Loucy (cell line): ENCODE data around the gene RHAG.

Experiments used
- EZH2phosphoT487 ChIP-seq: fragments of 200-600 bp; IDR thresholded peaks from 2 replicates; pipeline ENCODE4 v1.6.1; 2018; ENCODE audit warnings: antibody characterized with exemption, mild to moderate bottlenecking, moderate library complexity, borderline replicate concordance
- TF ChIP-seq, protein P1 (sequence below): fragments of 200-600 bp; sonication (generic); conservative IDR thresholded peaks from 2 replicates; pipeline ENCODE4 v1.5.1; 2014; ENCODE audit warnings: mild to moderate bottlenecking, antibody characterized with exemption, low read length

DNA sequence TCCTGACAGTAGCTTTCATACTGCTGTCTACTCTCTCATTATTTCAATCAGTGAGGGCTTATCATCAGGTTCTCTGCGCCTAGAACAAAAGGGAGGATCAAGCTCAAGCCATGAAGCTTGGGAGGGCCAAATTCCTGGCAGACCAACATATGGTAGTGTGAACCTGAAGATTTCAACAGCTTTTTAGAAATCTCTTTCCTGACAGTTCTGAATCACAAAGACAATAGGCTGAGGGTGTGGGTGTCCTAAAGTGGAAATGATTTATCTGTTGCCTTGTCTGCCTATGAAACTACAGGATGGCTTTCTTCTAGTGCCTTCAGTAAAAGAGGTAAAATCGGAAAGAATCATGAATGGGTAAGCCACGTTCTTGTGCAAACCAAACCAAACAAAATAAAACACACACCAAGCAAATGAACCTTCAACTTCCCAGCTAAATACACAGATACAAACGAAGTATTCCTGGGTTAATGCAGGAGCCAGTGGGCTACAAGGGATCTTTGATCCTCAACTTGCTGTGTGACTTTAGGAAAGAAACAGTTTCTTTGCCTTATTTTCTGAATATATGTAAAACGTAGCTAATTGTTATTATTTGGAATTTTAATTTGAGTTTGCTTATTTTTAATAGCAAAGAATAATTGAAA, 2.7 kb upstream of the RHAG start:
- TF ChIP-seq, protein P1, sequence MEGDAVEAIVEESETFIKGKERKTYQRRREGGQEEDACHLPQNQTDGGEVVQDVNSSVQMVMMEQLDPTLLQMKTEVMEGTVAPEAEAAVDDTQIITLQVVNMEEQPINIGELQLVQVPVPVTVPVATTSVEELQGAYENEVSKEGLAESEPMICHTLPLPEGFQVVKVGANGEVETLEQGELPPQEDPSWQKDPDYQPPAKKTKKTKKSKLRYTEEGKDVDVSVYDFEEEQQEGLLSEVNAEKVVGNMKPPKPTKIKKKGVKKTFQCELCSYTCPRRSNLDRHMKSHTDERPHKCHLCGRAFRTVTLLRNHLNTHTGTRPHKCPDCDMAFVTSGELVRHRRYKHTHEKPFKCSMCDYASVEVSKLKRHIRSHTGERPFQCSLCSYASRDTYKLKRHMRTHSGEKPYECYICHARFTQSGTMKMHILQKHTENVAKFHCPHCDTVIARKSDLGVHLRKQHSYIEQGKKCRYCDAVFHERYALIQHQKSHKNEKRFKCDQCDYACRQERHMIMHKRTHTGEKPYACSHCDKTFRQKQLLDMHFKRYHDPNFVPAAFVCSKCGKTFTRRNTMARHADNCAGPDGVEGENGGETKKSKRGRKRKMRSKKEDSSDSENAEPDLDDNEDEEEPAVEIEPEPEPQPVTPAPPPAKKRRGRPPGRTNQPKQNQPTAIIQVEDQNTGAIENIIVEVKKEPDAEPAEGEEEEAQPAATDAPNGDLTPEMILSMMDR = no peak
- TF ChIP-seq EZH2phosphoT487 = no peak
